B cell (primary cell): ENCODE data around the gene GPC3.

ENCODE experiments used
- CTCF ChIP-seq: fragments of 200-600 bp; IDR thresholded peaks from one replicate; pipeline ENCODE4 v1.8.0; 2022; ENCODE audit warnings: antibody characterized with exemption, mild to moderate bottlenecking
- EZH2 ChIP-seq: IDR thresholded peaks from 2 replicates; pipeline ENCODE4 v1.6.1; 2012; ENCODE audit warnings: borderline replicate concordance, low read depth, mild to moderate bottlenecking, moderate library complexity, low read length; ENCODE audit not compliant: insufficient read depth, poor library complexity, severe bottlenecking

GRCh38 chrX:133754657-133755056 lies 230.7 kb downstream of the GPC3 start:
- TF ChIP-seq CTCF, result no peak
- no peak for TF ChIP-seq EZH2
